ENCODE results near the gene DUS1L. TPM values are rescaled to one million over a fixed set of nuclear protein-coding genes. Genes with fewer than 3 reads are reported as not detected.

Gene DUS1L
- total and polyA plus RNA-seq, 2 experiments from 2014 or later, result 66.0 to 122 TPM

- Mint-ChIP-seq H3K27me3 (ENCODE audit: insufficient read depth, low read depth, poor library complexity) (peaks cover 14% of the 10 kb centered on the region), H3K27ac (no peak overlapping the region)
These were observed 23.0 kb downstream of the DUS1L start for GRCh38 chr17:82042649-82043048.

GRCh38 chr17:82041144-82041814, 24.3 kb downstream of the DUS1L start:
- no peaks in the 10 kb centered on the region for H3K9me2 ChIP-seq (ENCODE audit: insufficient read depth)
- H3K9me3 Mint-ChIP-seq, result no peaks in the 10 kb centered on the region; the same call in 2 of the 3 replicates
- no peak overlapping the region for H3K27ac ChIP-seq (ENCODE audit: low read depth)
- ATAC-seq, result no peak
- H3K4me1 ChIP-seq (ENCODE audit: insufficient read depth), result no peaks in the 10 kb centered on the region; the same call in 1 of the 2 replicates
- no peaks in the 10 kb centered on the region for H3K27me3 ChIP-seq (ENCODE audit: insufficient read depth)
- H3K27ac Mint-ChIP-seq, result no peak overlapping the region
- DNase-seq (ENCODE audit: low spot score), result no peak
- H3K4me3 ChIP-seq, result no peak overlapping the region
- H3K4me1 Mint-ChIP-seq, result peaks cover 21% of the 10 kb centered on the region
- peaks cover 12% of the 10 kb centered on the region for H3K27me3 Mint-ChIP-seq (ENCODE audit: insufficient read depth, low read depth, poor library complexity)
- no peak overlapping the region for H3K4me2 ChIP-seq
- H3K4me3 Mint-ChIP-seq, result no peak overlapping the region; the same call in 2 of the 3 replicates
- no peaks in the 10 kb centered on the region for H3K79me2 ChIP-seq (replicated peaks; ENCODE audit: insufficient read depth)
- no peaks in the 10 kb centered on the region for H4K20me1 ChIP-seq (replicated peaks; ENCODE audit: insufficient read depth)
- no peak overlapping the region for H2AFZ ChIP-seq
- peaks cover 5% of the 10 kb centered on the region; the same call in 1 of the 2 replicates for H3F3A ChIP-seq (replicated peaks; ENCODE audit: low read depth)
- H3K36me3 ChIP-seq (ENCODE audit: insufficient read depth), result no peaks in the 10 kb centered on the region
- H3K36me3 Mint-ChIP-seq (ENCODE audit: low read depth), result no peaks in the 10 kb centered on the region; the same call in 2 of the 3 replicates
- TF ChIP-seq REST (IDR thresholded peaks at IDR 0.05; ENCODE audit: unreplicated experiment) (no peak), POLR2AphosphoS5 (IDR thresholded peaks at IDR 0.05; ENCODE audit: low read depth) (no peak), ETS1 (IDR thresholded peaks at IDR 0.05) (no peak)

More at GRCh38 chr17:82042649-82043048, 23.0 kb downstream of the DUS1L start:
- no peak for TF ChIP-seq CTCF (conservative IDR thresholded peaks at IDR 0.05; ENCODE audit: low read depth in 2 of 2)
- no peak for TF ChIP-seq POLR2AphosphoS5 (IDR thresholded peaks at IDR 0.05; ENCODE audit: low read depth)
- TF ChIP-seq EZH2phosphoT487 (IDR thresholded peaks at IDR 0.05; ENCODE audit: unreplicated experiment), result no peak
- peaks cover 3% of the 10 kb centered on the region; the same call in 1 of the 2 replicates for H3F3A ChIP-seq (replicated peaks; ENCODE audit: low read depth)
- ATAC-seq (no peak), DNase-seq (ENCODE audit: low spot score) (no peak)
- Mint-ChIP-seq H3K9me3 (no peaks in the 10 kb centered on the region; the same call in 2 of the 3 replicates), H3K4me1 (peaks cover 21% of the 10 kb centered on the region), H3K4me3 (no peak overlapping the region), H3K36me3 (ENCODE audit: low read depth) (peaks cover 4% of the 10 kb centered on the region)
- H3K4me3 ChIP-seq, result no peak overlapping the region
- no peak overlapping the region for H3K27ac ChIP-seq (ENCODE audit: low read depth)
- H2AFZ ChIP-seq, result no peak overlapping the region
- no peaks in the 10 kb centered on the region for H3K36me3 ChIP-seq (ENCODE audit: insufficient read depth)
- no peaks in the 10 kb centered on the region for H4K20me1 ChIP-seq (replicated peaks; ENCODE audit: insufficient read depth)
- H3K9me2 ChIP-seq (ENCODE audit: insufficient read depth), result no peaks in the 10 kb centered on the region
- no peaks in the 10 kb centered on the region for H3K4me1 ChIP-seq (ENCODE audit: insufficient read depth)
- no peaks in the 10 kb centered on the region for H3K79me2 ChIP-seq (replicated peaks; ENCODE audit: insufficient read depth)
- H3K4me2 ChIP-seq, result no peak overlapping the region
- H3K27me3 ChIP-seq (ENCODE audit: insufficient read depth), result no peaks in the 10 kb centered on the region

All from GM23338 (cell line).